Fibroblast of skin of left quadriceps (primary cell): ENCODE measurements around the gene TNFAIP2.
"Not testable (repeated sequence)": the region's sequence is repeated elsewhere in the genome, so short reads cannot be mapped to it uniquely, and the experiment has no call there.

ENCODE experiments used
- DNase-seq, 2 experiments: peaks; one replicate each; pipeline ENCODE4 v3.0.0-alpha.2; 2013; ENCODE audit warnings: low read depth in 2 of 2

Gene TNFAIP2

DNA sequence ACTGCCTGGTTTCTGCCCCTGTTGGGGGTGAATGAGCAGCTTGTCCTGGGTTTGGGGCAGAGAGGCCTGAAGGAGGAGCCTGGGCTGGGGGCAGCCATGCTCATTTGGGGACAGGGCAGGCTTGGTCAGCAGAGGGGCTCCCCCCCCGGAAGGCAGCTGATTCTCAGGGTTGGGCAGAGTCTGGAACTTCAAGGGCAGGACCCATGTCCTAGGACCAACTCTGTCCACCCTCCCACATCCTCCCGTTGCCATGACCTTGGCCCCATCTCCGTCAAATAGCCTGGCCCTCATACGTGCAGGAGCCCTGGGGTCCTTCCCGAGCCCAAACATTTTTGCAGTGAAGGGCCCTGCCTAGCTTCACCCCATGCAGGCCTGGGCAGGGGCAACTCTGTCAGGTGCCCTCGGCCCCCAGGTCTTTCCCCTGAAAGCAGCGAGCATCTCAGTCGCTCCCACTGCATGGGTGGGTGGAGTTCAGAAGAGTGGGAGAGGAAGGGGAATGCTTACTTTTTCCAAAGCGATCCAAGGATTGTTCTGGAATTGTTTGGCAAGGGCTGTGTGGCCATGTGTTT lies 32.6 kb downstream of the TNFAIP2 start:
- no peak for DNase-seq

DNA sequence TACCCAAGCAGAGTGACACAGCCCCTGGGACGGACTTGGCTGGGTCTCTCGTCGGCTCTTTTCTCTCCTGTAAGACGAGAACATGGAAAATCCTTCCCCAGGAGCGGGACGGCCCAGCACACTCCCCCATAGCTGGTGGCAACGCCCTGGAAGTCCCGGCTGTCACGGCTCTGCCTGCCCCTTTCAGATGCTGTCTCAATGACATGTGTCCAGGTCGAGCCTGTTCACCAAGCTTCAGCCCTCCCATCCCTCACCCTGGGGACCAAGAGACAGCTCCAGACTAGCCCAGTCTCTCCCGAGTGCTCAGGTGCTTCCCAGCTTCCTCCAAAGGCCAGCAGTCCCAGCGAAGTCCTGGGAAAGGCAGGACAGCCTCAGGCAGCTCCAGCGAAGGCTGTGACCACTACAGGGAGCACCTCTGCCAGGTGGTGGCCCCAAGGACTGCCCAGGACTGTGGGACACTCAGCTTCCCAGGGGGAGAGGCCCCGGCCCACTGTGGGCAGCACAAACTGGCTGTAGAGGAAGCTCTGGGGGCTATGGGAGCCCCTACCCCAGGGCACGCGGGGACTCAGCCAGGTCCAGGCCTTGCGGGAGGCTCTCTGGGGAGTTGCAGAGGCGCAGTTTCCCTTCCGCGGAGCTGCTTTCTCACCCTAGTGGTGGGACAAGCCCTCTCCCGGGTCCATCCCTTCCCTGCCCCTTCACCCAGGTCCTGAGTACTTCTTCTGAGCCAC lies 33.6 kb downstream of the TNFAIP2 start:
- no peak for DNase-seq

DNA sequence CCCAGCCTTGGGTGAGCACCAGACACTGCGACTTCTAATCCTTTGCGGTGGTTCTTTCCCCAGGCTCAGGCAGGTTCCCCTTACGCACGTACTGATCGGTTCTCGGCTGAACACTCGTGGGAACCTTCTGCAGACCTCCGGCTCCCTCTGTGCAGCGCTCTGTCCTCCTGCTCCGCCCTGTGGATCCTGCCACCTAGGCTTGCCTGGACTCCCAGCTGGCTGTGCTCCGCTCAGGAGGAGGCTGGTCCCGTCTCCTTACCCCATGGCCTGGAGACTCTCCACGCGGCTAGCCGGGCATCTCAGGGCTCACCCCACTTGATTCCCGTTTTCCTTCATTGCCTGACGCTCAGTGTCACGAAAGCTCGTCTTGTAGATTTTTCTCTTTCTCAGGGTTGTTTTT lies 34.7 kb downstream of the TNFAIP2 start:
- DNase-seq = no peak

DNA sequence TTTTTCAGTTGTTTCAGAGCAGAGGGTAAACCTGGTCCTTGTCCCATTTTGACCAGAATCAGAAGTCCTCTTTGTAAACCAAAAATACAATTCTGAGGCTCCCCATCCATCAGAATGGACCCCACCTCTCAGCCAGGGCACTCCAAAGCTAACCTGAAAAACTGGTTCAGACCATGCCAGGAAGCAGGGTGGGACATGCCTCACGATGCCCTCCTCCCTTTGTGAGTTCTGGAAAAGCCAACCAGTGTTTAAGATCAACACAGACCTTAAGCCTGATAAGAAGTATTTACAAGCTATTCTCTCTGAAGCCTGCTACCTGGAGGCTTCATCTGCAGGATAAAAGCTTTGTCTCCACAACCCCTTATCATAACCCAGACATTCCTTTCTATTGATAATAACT lies 35.4 kb downstream of the TNFAIP2 start:
- DNase-seq = no peak

DNA sequence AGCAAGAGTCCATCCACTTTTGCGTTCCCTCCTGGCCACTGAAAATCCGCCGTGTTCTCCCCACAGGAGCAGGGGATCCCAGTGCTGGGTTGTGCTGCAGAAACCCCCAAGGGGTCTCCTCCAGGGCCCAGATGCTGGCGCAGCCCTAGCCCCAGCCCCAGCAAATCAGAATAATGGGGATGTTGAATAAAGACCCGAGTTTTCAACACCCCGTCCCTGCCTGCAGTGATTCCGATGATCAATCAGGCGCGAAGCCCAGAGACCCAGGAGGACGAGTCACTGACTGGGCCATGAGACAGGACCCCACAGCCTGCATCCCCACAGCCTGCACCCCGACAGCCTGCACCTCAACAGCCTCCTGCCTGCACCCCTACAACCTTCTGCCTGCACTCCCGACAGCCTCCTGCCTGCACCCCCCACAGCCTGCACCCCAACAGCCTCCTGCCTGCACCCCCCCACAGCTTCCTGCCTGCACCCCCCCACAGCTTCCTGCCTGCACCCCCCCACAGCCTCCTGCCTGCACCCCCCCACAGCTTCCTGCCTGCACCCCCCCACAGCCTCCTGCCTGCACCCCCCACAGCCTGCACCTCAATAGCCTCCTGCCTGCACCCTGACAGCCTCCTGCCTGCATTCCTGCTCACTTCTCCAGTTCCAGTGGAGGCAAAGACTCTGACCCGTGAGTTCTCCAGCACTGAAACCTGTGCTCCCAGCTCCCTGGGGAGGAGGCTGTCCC lies 37.2 kb downstream of the TNFAIP2 start:
- no peak for DNase-seq

DNA sequence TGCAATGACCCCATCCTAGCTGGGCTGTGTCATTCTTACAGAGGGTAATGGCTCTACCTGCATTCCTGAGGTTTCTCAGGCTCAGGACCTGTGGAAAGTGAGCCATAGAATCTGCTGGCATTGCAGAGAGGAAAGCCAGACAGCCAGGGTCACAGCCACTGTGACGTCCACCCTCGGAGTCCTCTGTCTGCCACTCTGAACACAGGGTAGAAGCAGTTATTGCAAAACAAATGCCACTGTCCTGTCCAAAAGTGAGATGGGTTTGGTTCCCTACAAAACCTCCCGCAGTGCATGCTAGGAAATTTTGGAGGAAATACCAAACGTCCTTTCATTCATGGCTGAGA lies 37.8 kb downstream of the TNFAIP2 start:
- no peak for DNase-seq

DNA sequence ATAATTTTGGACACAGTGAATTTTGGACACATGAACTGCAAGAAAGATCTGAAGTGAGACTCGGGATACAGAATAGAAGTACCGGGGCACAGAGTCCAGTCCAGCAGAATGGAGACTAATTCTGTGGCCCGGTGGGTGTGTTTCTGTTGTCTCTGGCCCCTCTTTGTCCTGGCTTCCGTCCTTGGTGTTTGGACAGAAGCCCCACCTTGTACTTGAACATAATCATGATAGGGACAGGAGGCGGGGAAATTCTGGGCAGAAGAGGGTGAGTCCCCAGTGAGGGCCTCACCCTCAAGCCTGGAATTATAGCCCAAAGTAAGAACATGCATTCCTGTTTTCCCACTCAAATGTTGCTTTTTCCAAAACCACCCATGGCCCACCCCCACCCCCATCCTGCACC lies 39.9 kb downstream of the TNFAIP2 start:
- DNase-seq = no peak

DNA sequence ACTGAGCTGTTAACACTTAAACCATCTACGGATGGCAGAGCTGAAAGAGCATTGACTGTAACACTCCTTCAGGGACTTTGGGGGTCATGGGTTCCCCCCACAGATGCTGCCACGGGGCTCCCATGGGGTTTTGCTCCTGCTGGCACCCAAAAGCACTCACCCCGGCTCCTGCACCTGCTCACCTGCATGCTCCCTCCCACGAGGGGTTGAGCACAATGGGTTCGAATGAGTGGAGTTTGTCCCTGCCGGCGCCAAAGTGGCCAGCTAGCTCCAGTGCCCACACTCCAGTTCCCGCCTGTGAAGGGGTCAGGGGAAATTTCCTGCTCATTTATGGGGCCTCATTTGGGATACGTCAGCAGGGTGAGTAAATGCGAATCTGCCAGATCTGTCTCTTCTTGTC lies 40.7 kb downstream of the TNFAIP2 start:
- DNase-seq = no peak

DNA sequence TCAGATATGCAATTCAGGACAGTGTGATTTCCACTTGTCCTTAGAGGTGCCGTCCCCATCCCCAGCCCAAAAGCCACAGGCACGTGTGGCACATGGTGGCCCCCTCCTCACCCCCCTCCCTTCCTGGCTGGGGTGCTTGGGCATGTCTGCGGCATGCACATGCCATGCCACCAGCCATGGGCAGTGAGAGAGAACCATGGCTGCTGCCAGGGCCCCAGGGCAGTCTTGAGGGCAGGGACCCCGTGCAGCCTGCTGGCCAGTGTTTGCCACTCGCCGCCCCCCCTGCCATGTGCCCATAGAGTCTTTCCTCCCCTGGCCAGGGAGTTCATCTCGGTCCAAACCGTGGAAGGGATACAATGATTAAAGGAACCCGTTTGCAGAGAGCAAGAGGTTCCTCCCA lies 41.5 kb downstream of the TNFAIP2 start:
- DNase-seq = no peak

DNA sequence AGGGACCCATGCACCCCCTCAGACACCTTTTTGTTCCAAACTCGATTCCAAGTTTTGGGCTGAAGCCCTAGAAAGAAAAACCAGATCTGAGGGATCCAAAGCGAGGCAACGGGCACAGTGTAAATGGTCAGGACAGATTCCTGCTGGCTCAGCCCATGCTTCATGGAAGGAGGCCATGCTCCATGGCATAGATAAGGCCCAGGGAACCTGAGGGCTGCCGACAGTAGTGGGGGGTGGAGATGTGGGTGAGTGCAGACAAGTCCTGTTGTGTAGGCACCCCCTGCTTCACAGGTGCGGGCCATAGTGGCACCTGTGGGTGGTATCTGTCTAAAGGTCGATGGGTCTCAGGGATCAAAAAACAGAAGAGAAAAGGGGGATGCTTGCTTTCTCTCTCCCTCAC lies 42.1 kb downstream of the TNFAIP2 start:
- DNase-seq = no peak

DNA sequence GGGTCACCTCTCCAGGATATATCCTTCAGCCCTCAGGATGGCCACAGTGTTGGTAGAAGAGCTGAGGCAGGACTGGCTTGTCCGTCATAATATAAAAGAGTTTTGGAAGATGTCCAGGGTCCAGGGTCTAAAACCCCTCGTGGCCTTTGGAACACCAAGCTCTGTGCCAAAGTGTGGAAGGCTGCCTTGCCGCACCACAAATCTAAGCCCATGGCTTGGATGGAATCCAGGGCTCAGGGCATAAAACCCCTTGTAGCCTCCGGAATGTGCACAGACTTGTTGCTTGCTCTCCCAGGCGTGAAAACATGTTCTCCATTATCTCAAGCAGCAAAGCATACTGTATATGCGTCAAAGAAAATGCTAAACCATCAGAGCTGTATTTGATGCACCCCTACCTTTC lies 46.7 kb downstream of the TNFAIP2 start:
- DNase-seq = no peak

DNA sequence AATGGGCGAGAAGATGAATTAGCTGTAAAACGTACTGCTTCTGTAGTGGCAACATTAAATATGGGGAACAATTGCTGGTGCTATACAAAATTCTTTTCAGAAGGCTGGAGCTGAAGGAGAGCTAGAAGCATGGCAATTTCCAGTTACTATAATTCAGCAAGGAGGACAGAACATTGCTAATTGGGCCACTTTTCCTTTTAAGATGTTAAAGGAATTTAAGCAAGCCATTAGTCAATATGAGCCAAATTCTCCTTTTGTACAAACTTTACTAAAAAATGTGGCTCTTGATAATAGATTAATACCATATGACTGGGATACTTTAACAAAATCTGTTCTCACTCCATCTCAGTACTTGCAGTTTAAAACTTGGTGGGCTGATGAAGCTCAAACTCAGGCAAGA lies 47.9 kb downstream of the TNFAIP2 start:
- DNase-seq = not testable (repeated sequence)

DNA sequence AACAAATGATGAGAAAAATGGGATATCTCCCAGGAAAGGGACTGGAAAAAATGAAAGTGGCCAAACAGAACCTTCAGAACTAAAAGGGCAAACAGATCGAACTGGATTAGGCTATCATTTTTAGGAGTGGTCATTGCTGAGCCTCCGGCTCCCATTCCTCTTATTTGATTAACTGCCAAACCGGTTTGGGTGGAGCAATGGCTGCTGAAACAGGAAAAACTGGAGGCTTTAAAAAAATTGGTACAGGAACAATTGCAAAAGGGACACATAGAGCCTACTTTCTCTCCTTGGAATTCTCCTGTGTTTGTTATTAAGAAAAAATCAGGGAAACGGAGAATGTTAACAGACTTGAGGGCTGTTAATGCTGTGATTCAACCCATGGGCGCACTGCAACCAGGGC lies 49.7 kb downstream of the TNFAIP2 start:
- DNase-seq = no peak

DNA sequence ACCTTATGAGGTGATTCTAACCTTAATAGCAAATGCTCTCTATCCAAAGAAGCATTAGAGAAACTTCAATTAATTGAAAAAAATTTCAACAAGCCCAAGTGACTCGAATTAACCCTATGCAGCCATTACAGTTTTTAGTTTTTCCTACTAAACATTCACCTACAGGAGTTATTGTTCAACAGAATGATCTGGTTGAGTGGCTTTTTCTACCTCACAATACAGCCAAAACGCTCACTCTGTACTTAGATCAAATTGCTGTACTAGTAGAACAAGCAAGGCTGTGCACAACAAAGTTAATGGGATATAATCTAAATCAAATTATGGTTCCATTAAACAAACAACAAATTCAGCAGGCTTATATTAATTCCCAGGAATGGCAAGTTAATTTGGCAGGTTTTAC lies 50.6 kb downstream of the TNFAIP2 start:
- DNase-seq = not testable (repeated sequence)

DNA sequence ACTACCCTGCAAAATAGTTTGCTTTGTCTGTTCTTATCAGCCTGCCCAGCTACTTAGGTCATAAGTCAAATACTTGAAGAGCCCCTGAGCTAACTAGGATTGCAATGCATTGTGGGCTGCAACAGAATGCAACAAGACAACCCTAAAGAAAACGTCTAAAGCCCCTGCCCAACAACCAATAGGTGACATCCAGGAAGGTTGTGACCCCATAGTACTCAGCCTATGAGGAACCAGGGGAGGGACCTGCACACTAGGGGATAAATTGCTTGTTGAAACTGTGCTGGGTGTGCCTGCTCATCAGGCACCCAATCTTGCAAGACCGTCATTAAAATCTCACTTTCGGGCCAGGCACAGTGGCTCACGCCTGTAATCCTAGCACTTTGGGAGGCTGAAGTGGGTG lies 52.9 kb downstream of the TNFAIP2 start:
- DNase-seq = not testable (repeated sequence)

DNA sequence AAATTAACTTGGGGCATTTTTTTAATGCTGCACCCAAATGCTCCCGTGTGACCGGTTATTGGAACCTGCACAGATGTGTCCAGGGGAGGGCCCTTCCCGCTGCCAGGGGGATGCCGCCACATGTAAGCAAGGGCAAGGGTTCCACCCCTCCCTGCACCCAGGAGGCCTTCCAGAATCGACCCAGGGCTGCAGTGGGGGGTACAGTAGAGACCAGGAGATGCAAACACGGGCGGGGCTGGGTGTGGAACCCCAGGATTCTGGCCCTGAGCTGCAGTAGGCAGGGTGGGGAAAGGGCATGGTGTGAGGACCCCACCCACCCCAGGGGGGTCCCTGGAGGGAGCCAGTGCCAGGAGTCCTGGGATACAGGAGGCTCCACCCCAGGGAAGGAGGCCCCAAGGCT lies 54.1 kb downstream of the TNFAIP2 start:
- DNase-seq = no peak

DNA sequence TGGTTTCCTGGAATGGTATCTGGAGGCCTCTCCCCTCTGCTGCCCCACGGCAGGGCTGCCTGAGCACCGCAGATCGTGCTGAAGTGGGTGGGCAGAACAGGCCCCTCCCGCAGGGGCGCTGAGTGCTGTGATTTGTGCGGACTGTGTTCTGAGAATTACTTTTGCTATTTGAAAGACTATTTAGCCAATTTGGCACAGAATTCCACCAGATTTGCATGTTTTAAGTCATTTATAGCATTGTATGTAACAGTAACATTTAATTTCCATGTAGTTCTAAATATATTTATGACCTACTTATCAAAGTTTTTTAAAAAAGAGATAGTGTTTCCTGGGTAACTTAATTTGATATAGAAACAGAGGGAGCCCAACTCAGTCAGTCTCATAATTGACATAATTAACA lies 55.3 kb downstream of the TNFAIP2 start:
- no peak for DNase-seq

DNA sequence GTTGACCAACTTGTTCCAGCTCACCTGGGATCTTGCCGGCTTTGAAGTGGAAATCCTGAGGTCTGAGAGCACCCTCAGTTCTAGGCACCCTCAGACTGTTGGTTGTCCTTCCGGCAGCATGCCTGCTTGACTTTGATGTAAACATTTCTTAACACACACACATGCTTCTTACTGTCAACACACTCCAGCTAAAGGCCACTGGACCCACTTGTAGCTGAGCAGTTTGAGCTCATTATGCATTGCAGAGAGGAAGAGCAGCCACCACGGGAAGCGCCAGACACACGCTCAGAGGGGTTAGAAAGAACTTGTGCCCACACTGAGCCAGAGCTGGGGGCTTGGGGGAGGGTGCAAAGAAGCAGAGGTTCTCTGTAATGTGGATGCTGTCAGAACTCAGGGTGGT lies 55.8 kb downstream of the TNFAIP2 start:
- DNase-seq = no peak

DNA sequence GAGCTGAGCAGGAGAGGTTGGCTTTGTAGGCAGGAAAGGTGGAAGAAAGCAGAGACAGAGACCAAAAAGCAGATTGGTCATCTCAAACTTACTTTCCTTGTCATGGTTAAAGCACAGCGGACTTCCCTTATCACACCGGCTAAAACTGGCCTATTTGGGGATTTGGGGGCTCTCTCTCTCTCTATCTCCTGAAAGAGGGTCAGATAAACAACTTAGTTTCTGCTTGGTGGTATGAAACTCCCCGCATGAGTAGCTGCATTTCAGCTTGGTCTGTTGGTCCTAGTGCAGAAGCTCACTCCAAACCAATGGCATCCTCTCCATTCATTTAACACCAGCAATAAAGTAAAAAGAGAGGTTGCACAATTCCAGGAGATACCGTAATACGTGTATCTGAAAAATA lies 57.1 kb downstream of the TNFAIP2 start:
- DNase-seq = no peak

DNA sequence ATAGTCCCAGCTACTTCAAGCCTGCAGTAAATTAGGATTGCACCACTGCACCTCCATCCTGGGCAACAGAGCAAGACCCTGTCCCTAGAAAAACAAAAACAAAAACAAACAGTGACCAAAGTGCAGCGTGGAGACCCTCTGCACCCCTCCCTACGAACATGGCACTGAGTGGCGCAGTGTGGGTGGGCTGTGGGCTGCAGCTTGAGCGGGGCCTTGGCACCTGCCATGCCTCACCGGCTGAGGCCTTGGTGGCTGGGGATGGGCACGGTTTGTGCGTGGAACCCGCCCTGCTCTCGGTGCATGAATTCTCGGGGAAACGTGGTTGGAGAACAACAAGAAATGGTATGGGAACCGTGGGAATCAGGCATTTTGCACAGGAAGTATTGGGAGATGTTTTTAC lies 60.8 kb downstream of the TNFAIP2 start:
- no peak for DNase-seq

DNA sequence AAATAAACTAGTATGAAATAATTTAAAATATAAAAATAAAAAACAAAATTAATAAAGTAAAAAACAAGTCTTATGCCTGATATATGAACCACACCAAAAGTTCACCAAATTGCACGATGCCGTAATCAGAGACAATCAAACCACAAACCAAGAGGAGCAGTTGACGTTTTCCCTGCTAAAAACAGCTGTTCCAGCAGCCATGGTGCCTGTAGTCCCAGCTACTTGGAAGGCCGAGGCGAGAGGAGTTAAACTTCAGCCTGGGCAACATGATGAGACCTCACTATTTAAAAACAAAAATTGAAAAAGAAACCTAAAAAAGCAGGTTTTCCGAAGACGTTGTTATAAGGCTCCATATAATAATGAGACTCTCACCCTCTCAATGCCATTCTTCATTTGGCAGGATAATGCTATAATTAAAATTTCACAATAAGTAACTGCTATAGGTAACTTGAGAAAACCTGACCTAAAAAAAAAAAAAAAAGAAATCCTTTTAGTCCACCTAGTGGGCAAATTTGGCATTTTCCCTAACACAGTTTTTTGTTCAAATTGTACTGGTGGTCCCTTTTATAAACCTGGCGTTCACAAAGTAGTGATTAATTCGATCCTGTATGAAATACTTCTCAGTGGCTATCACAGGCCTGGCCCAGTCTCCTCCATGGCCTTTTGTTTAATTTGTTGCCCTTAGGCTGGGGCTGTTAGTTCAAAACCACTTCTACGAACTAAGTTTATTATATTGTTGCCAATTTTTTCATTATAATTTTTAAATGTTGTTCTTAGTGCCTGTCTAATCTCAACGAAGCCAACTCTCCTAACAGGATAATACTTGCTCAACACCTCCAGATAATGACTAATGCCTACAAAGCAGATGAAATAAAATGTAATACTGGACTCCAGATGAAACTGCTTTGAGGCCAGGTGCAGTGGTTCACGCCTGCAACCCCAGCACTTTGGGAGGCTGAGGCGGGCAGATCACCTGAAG lies 62.1 kb downstream of the TNFAIP2 start:
- DNase-seq = no peak

DNA sequence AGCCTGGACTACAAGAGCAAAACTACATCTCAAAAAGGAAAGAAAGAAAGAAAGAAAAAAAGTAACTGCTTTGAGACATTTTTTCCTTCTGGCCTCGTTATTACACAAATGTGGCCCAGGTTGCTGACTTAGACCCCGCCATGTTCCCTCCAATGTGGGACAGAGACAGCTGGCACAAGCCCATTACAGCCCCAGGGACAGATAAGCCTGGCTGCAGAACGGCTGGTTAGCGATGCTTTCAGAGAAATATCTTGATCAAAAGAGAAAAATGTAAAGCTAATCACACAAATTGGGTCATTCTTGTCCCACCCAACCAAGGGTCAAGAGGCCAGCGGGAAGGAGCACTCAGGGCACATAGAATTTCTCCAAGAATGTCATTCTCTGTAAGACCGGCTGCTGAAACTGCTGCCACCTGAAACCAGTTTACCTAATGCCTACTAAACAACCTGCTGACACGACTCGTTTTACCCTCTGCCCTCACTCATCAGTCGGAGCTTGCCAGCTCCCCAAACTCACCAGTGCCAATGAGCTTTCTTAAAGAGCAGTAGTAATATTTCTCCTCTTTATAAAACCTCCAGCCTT lies 63.1 kb downstream of the TNFAIP2 start:
- DNase-seq = no peak
